Thyroid gland (tissue), 4 donors: Measurements from ENCODE around the gene PXDN.

Source experiments
- CTCF ChIP-seq, 6 experiments: fragments of 200-600 bp in 3 of 6; fragments of 450-650 bp in 3 of 6; sonication (generic) in 3 of 6; IDR thresholded peaks; one replicate each; pipeline ENCODE4 v1.5.1; 2016 to 2019; ENCODE audit warnings: antibody characterized with exemption in 6 of 6, mild to moderate bottlenecking in 2 of 6, inconsistent platforms in 1 of 6, moderate library complexity in 1 of 6
- POLR2A ChIP-seq, 2 donors: fragments of 450-650 bp; IDR thresholded peaks; one replicate each; pipeline ENCODE4 v1.6.1; 2017; ENCODE audit warnings: antibody characterized with exemption in 2 of 2, mild to moderate bottlenecking in 2 of 2, moderate library complexity in 1 of 2

GRCh38 chr2:1789610-1790009 is 45.3 kb upstream of the PXDN start:
- TF ChIP-seq POLR2A (IDR thresholded peaks at IDR 0.05): no peak
- TF ChIP-seq CTCF (IDR thresholded peaks at IDR 0.05): no peak
